PC-9 (cell line): ENCODE measurements around the gene UNC5C. TPM values are rescaled to one million over a fixed set of nuclear protein-coding genes. Genes with fewer than 3 reads are reported as not detected.

Experiments
- BruUV-seq: library from RNA; stranded (reverse); fragments of 400-500 nt; replicated peaks from 2 replicates; lab custom pipeline; 2021; lab: Mats Ljungman, UMichigan
- CTCF ChIA-PET: fragments of 300-600 bp; sonication (Branson Sonifier 250); formaldehyde crosslinking; loops from one replicate; lab custom pipeline; 2022; ENCODE audit warnings: antibody characterized with exemption; lab: Charles Lee
- POLR2A ChIA-PET: fragments of 300-600 bp; sonication (Branson Sonifier 250); formaldehyde crosslinking; loops from one replicate; lab custom pipeline; 2022; ENCODE audit warnings: antibody characterized with exemption; ENCODE audit not compliant: unreplicated experiment; lab: Charles Lee
- DNase-seq, 2 experiments: peaks; one replicate each; pipeline versions ENCODE4 v3.0.0 to v3.0.0-alpha.2; 2015 to 2022; ENCODE audit warnings: mixed read lengths in 1 of 2
- H2AFZ ChIP-seq: fragments of 200-600 bp; sonication (generic); 2 replicates; pipeline ENCODE4 v1.8.1; 2017; ENCODE audit warnings: antibody characterized with exemption
- H3F3A ChIP-seq: fragments of 200-600 bp; sonication (generic); 2 replicates; pipeline ENCODE4 v1.8.1; 2017; ENCODE audit warnings: antibody characterized with exemption, mild to moderate bottlenecking, low read depth; ENCODE audit not compliant: insufficient read depth
- H3K27ac ChIP-seq: fragments of 200-600 bp; sonication (generic); 2 replicates; pipeline ENCODE4 v1.6.1; 2016; ENCODE audit warnings: mixed run types
- H3K27me3 ChIP-seq: fragments of 200-600 bp; sonication (generic); 2 replicates; pipeline ENCODE4 v1.6.1; 2016; ENCODE audit warnings: low read depth, mixed run types; ENCODE audit not compliant: insufficient read depth
- H3K36me3 ChIP-seq: fragments of 200-600 bp; sonication (generic); 2 replicates; pipeline ENCODE4 v1.6.1; 2016; ENCODE audit warnings: low read depth, mixed run types
- H3K4me1 ChIP-seq: fragments of 200-600 bp; sonication (generic); replicated peaks from 2 replicates; pipeline ENCODE4 v1.6.1; 2016; ENCODE audit warnings: mixed run types; ENCODE audit not compliant: insufficient read depth
- H3K4me2 ChIP-seq: fragments of 200-600 bp; sonication (generic); 2 replicates; pipeline ENCODE4 v1.6.1; 2017; ENCODE audit warnings: mixed run types
- H3K4me3 ChIP-seq: fragments of 200-600 bp; sonication (generic); 2 replicates; pipeline ENCODE4 v1.6.1; 2016; ENCODE audit warnings: mixed run types
- H3K79me2 ChIP-seq: fragments of 200-600 bp; sonication (generic); 2 replicates; pipeline ENCODE4 v1.6.1; 2017; ENCODE audit warnings: low read depth, mixed run types
- H3K9me2 ChIP-seq: fragments of 200-600 bp; sonication (generic); 2 replicates; pipeline ENCODE4 v1.8.1; 2017; ENCODE audit warnings: mild to moderate bottlenecking; ENCODE audit not compliant: insufficient read depth
- H3K9me3 ChIP-seq: fragments of 200-600 bp; sonication (generic); 2 replicates; pipeline ENCODE4 v1.8.1; 2016; ENCODE audit warnings: low read depth; ENCODE audit not compliant: insufficient read depth
- H4K20me1 ChIP-seq: fragments of 200-600 bp; sonication (generic); 2 replicates; pipeline ENCODE4 v1.8.1; 2017; ENCODE audit not compliant: insufficient read depth
- CTCF ChIP-seq: fragments of 200-600 bp; sonication (generic); conservative IDR thresholded peaks from 2 replicates; pipeline ENCODE4 v1.6.1; 2017; ENCODE audit warnings: mixed run types, antibody characterized with exemption, mild to moderate bottlenecking, moderate library complexity
- EZH2 ChIP-seq: fragments of 200-600 bp; sonication (generic); IDR thresholded peaks from 2 replicates; pipeline ENCODE4 v1.8.0; 2017; ENCODE audit warnings: antibody characterized with exemption, low read depth
- intact Hi-C: fragments of 100-400 bp; cut with micrococcal nuclease; formaldehyde crosslinking; loops from one replicate; pipeline ENCODE4 v1.10.0; 2022; ENCODE audit not compliant: unreplicated experiment
- total RNA-seq: library from RNA; stranded (reverse); gene quantifications from 2 replicates; pipeline ENCODE4 v1.2.3, GENCODE V29; 2021

Gene UNC5C
- total RNA-seq, 1 experiment from 2014 or later, result not detected

- H3F3A ChIP-seq, result no peaks in the 10 kb centered on the region
- no peak for TF ChIP-seq CTCF
- TF ChIP-seq EZH2, result no peak
- no peaks in the 10 kb centered on the region for H3K36me3 ChIP-seq
- H4K20me1 ChIP-seq, result no peaks in the 10 kb centered on the region
- H3K4me3 ChIP-seq, result no peak overlapping the region
- CTCF ChIA-PET, result no interaction called here
- no TSS peak for BruUV-seq
- H3K79me2 ChIP-seq, result no peaks in the 10 kb centered on the region
- no peak overlapping the region for H3K4me2 ChIP-seq
- POLR2A ChIA-PET, result no interaction called here
- H2AFZ ChIP-seq, result no peak overlapping the region
- H3K9me2 ChIP-seq, result no peaks in the 10 kb centered on the region; the same call in 1 of the 2 replicates
- H3K9me3 ChIP-seq, result no peaks in the 10 kb centered on the region
- H3K4me1 ChIP-seq, result no peaks in the 10 kb centered on the region
- 0 out of 2 replicates have a peak, but pooled peaks cover 5% of the 10 kb centered on the region for H3K27me3 ChIP-seq
- no peak for DNase-seq
- no peak overlapping the region for H3K27ac ChIP-seq
- intact Hi-C loops, result no loop called here
These were observed 336.1 kb downstream of the UNC5C start for GRCh38 chr4:95212692-95213091.

- Histone ChIP-seq H3K36me3 (no peaks in the 10 kb centered on the region), H3K27me3 (0 out of 2 replicates have a peak, but pooled peaks cover 5% of the 10 kb centered on the region), H3K9me2 (no peaks in the 10 kb centered on the region), H3K4me2 (no peak overlapping the region), H3K4me1 (no peaks in the 10 kb centered on the region), H3K79me2 (no peaks in the 10 kb centered on the region), H3K9me3 (no peaks in the 10 kb centered on the region), H3K27ac (no peak overlapping the region), H2AFZ (no peak overlapping the region), H3F3A (no peaks in the 10 kb centered on the region), H4K20me1 (no peaks in the 10 kb centered on the region), H3K4me3 (no peak overlapping the region)
- intact Hi-C loops, result no loop called here
- DNase-seq, result no peak
- CTCF ChIA-PET, result no interaction called here
- BruUV-seq, result no TSS peak
- POLR2A ChIA-PET, result no interaction called here
- no peak for TF ChIP-seq EZH2
- TF ChIP-seq CTCF, result no peak
These were observed 338.8 kb downstream of the UNC5C start for GRCh38 chr4:95209927-95210326.

GRCh38 chr4:95204873-95205272, 343.9 kb downstream of the UNC5C start:
- H3K4me1 ChIP-seq, result no peaks in the 10 kb centered on the region
- H3K27ac ChIP-seq, result no peak overlapping the region
- intact Hi-C loops, result no loop called here
- no peaks in the 10 kb centered on the region for H4K20me1 ChIP-seq
- no peaks in the 10 kb centered on the region for H3K79me2 ChIP-seq
- TF ChIP-seq CTCF, result peak; percentile 44
- TF ChIP-seq EZH2, result no peak
- no peaks in the 10 kb centered on the region for H3K9me2 ChIP-seq
- H3K4me3 ChIP-seq, result no peak overlapping the region
- H3K36me3 ChIP-seq, result no peaks in the 10 kb centered on the region
- H3K9me3 ChIP-seq, result no peaks in the 10 kb centered on the region
- no peaks in the 10 kb centered on the region for H3K27me3 ChIP-seq
- H2AFZ ChIP-seq, result no peak overlapping the region
- no peak for DNase-seq
- POLR2A ChIA-PET, result no interaction called here
- BruUV-seq, result no TSS peak
- CTCF ChIA-PET, result interaction anchor here (0.6 kb wide), 1 partner anchor 166 kb away, joined by 6 read pairs; no protein-coding TSS in a partner anchor
- no peaks in the 10 kb centered on the region for H3F3A ChIP-seq
- H3K4me2 ChIP-seq, result no peak overlapping the region
